GM12873 (cell line): ENCODE data around the gene FBXO42.

ENCODE experiments used
- CTCF ChIP-seq: IDR thresholded peaks from 2 replicates; pipeline ENCODE4 v1.5.1; 2012; ENCODE audit warnings: low read depth, mild to moderate bottlenecking, moderate library complexity, low read length, control low read depth; ENCODE audit not compliant: insufficient read depth; ENCODE audit errors: missing control alignments

FBXO42 gene

GRCh38 chr1:16242556-16243214 lies 109.6 kb downstream of the FBXO42 start:
- no peak for TF ChIP-seq CTCF

GRCh38 chr1:16241221-16241708 lies 111.0 kb downstream of the FBXO42 start:
- no peak for TF ChIP-seq CTCF

- no peak for TF ChIP-seq CTCF
Measured at GRCh38 chr1:16239972-16240491, 112.2 kb downstream of the FBXO42 start.

GRCh38 chr1:16237343-16237830 lies 114.9 kb downstream of the FBXO42 start:
- no peak for TF ChIP-seq CTCF

- TF ChIP-seq CTCF = no peak
Measured at GRCh38 chr1:16236511-16237342, 115.6 kb downstream of the FBXO42 start, which contains the start of gene CPLANE2. CPLANE2 (minus strand) TSS chr1:16237183; CDS start chr1:16236742, 441 bp downstream.

- peak; percentile 66 for TF ChIP-seq CTCF
Measured at GRCh38 chr1:16235944-16236510, 116.3 kb downstream of the FBXO42 start.
